ENCODE data around the gene C1orf185. TPM values are rescaled to one million over a fixed set of nuclear protein-coding genes. Genes with fewer than 3 reads are reported as not detected.

The C1orf185 gene
- total and polyA plus RNA-seq, 2 of the 4 experiments (the other 2 are of a cell fraction) = not detected

DNA sequence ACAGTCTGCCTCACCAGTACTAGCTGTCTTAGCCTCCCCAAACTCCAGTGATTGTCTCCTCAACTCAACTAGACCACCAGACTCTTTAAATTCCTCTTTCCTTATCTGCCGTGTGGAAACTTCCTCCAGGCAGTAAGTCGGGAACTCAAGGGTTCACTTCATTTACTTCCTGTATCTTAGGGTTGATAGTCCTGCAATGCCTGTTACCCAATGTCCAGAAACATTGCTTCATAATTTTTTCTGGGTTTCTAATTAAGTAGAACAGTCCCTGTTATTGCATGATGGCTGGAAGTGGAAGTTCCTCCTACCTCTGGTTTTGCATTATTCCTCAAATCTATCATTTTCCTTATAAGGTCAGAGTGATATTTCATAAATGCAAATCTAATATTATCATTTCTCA is 73.2 kb downstream of the C1orf185 start:
- H3K9ac ChIP-seq (ENCODE audit: low read depth, low read length) = no peak overlapping the region
- no peaks in the 10 kb centered on the region for H3K36me3 ChIP-seq (ENCODE audit: control insufficient read depth, insufficient read depth, low read length)
- H4K91ac ChIP-seq (ENCODE audit: insufficient read depth, low read depth, low read length) = no peak overlapping the region
- peaks cover 6% of the 10 kb centered on the region; the same call in 1 of the 2 replicates for H3K27me3 ChIP-seq (ENCODE audit: control insufficient read depth, insufficient read depth, low read length)
- no peak overlapping the region for H3K14ac ChIP-seq (replicated peaks; ENCODE audit: low read depth, low read length)
- H2AFZ ChIP-seq (replicated peaks; ENCODE audit: low read length, poor library complexity) = no peak overlapping the region
- no peak overlapping the region for H2BK20ac ChIP-seq (ENCODE audit: low read depth, low read length)
- no peak overlapping the region for H2BK15ac ChIP-seq (ENCODE audit: low read depth, low read length)
- H4K20me1 ChIP-seq (ENCODE audit: insufficient read depth, low read length) = no peaks in the 10 kb centered on the region
- H3K18ac ChIP-seq (ENCODE audit: low read depth, low read length) = no peak overlapping the region
- in situ Hi-C loops (cut with MboI; ENCODE audit: low sequenced_read_pairs) = loop anchor here (25.0 kb wide), 1 partner anchor 813 kb away; no protein-coding TSS in a partner anchor
- no CpG with 5 or more reads among the region's 2 CpGs for WGBS, 2 experiments (ENCODE audit: extremely low coverage in 2 of 2, insufficient read length in 1 of 2)
- H3K9me1 ChIP-seq (ENCODE audit: insufficient read depth, low read length) = no peaks in the 10 kb centered on the region
- H4K5ac ChIP-seq (ENCODE audit: low read depth, low read length) = no peak overlapping the region
- no TSS peak for BruUV-seq (replicated peaks)
- no peak overlapping the region for H3K4me3 ChIP-seq (ENCODE audit: insufficient read depth, low read depth, low read length)
- H3K4ac ChIP-seq (ENCODE audit: low read depth, low read length) = no peak overlapping the region
- ATAC-seq (ENCODE audit: low read depth) (no peak), DNase-seq (no peak)
- dilution Hi-C loops (cut with HindIII; ENCODE audit: low sequenced_read_pairs, unreplicated experiment) = no loop called here
- no peak overlapping the region for H3K23ac ChIP-seq (ENCODE audit: low read depth, low read length)
- no peak overlapping the region for H2AK9ac ChIP-seq (replicated peaks; ENCODE audit: low read depth, low read length, poor library complexity)
- H3K4me2 ChIP-seq (ENCODE audit: low read depth, low read length) = peak overlapping the region; percentile 45; the same call in 1 of the 2 replicates
- no peak overlapping the region for H2BK5ac ChIP-seq (ENCODE audit: low read depth, low read length, poor library complexity, severe bottlenecking)
- intact Hi-C loops (cut with micrococcal nuclease) = no loop called here
- no peak overlapping the region for H2AK5ac ChIP-seq (ENCODE audit: low read depth, low read length)
- H3K27ac ChIP-seq (ENCODE audit: insufficient read depth, low read length) = no peak overlapping the region
- H2BK120ac ChIP-seq (ENCODE audit: low read depth, low read length) = no peak overlapping the region
- ChIA-PET POLR2A (ENCODE audit: unreplicated experiment) (interaction anchor here (0.6 kb wide), 1 partner anchor 10 kb away, joined by 4 read pairs; no protein-coding TSS in a partner anchor), CTCF (no interaction called here)
- H3K4me1 ChIP-seq (ENCODE audit: control insufficient read depth, insufficient read depth, low read length) = no peaks in the 10 kb centered on the region
- no peak overlapping the region for H4K8ac ChIP-seq (ENCODE audit: low read depth in 2 of 2, low read length in 2 of 2)
- H3K56ac ChIP-seq (ENCODE audit: extremely low read depth, insufficient read depth, low read length) = no peak overlapping the region
- H3K79me1 ChIP-seq (ENCODE audit: low read depth in 1 of 2, low read length in 2 of 2) = no peaks in the 10 kb centered on the region
- TF ChIP-seq, protein P1, sequence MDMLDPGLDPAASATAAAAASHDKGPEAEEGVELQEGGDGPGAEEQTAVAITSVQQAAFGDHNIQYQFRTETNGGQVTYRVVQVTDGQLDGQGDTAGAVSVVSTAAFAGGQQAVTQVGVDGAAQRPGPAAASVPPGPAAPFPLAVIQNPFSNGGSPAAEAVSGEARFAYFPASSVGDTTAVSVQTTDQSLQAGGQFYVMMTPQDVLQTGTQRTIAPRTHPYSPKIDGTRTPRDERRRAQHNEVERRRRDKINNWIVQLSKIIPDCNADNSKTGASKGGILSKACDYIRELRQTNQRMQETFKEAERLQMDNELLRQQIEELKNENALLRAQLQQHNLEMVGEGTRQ (IDR thresholded peaks at IDR 0.05; ENCODE audit: low read depth, low read length) = no peak
- TF ChIP-seq RFX5 (IDR thresholded peaks at IDR 0.05; ENCODE audit: low read depth, low read length) (no peak), FOS (IDR thresholded peaks at IDR 0.05; ENCODE audit: low read depth, low read length) (no peak), MAZ (IDR thresholded peaks at IDR 0.05; ENCODE audit: borderline replicate concordance, low read depth, low read length) (no peak), MAFK (IDR thresholded peaks at IDR 0.05; ENCODE audit: low read depth, low read length) (no peak), MXI1 (IDR thresholded peaks at IDR 0.05; ENCODE audit: borderline replicate concordance, low read depth, low read length) (no peak), RAD21 (IDR thresholded peaks at IDR 0.05; ENCODE audit: low read length) (no peak), CEBPB (IDR thresholded peaks at IDR 0.05; ENCODE audit: low read depth, low read length) (no peak), BHLHE40 (IDR thresholded peaks at IDR 0.05; ENCODE audit: low read depth, low read length) (no peak), NFE2L2 (IDR thresholded peaks at IDR 0.05; ENCODE audit: low read depth, low read length) (no peak), CHD1 (IDR thresholded peaks at IDR 0.05; ENCODE audit: low read depth, low read length) (no peak), SMC3 (IDR thresholded peaks at IDR 0.05; ENCODE audit: low read depth, low read length) (no peak), POLR2A (IDR thresholded peaks at IDR 0.05; ENCODE audit: low read depth, low read length) (no peak), RCOR1 (IDR thresholded peaks at IDR 0.05; ENCODE audit: insufficient replicate concordance, low read length) (no peak)
- TF ChIP-seq, protein P2, sequence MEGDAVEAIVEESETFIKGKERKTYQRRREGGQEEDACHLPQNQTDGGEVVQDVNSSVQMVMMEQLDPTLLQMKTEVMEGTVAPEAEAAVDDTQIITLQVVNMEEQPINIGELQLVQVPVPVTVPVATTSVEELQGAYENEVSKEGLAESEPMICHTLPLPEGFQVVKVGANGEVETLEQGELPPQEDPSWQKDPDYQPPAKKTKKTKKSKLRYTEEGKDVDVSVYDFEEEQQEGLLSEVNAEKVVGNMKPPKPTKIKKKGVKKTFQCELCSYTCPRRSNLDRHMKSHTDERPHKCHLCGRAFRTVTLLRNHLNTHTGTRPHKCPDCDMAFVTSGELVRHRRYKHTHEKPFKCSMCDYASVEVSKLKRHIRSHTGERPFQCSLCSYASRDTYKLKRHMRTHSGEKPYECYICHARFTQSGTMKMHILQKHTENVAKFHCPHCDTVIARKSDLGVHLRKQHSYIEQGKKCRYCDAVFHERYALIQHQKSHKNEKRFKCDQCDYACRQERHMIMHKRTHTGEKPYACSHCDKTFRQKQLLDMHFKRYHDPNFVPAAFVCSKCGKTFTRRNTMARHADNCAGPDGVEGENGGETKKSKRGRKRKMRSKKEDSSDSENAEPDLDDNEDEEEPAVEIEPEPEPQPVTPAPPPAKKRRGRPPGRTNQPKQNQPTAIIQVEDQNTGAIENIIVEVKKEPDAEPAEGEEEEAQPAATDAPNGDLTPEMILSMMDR (conservative IDR thresholded peaks at IDR 0.05; ENCODE audit: low read depth, low read length) = no peak
- TF ChIP-seq, protein P3, sequence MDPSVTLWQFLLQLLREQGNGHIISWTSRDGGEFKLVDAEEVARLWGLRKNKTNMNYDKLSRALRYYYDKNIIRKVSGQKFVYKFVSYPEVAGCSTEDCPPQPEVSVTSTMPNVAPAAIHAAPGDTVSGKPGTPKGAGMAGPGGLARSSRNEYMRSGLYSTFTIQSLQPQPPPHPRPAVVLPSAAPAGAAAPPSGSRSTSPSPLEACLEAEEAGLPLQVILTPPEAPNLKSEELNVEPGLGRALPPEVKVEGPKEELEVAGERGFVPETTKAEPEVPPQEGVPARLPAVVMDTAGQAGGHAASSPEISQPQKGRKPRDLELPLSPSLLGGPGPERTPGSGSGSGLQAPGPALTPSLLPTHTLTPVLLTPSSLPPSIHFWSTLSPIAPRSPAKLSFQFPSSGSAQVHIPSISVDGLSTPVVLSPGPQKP (IDR thresholded peaks at IDR 0.05; ENCODE audit: borderline replicate concordance, low read depth, low read length) = no peak
- H3K9me3 ChIP-seq (ENCODE audit: control insufficient read depth, insufficient read depth, low read length) = peaks cover 3% of the 10 kb centered on the region; the same call in 1 of the 2 replicates
